GM10847 (cell line): ENCODE data around the gene HADH.

Experiments used
- POLR2A ChIP-seq: IDR thresholded peaks from 2 replicates; pipeline ENCODE4 v1.6.1; 2011; ENCODE audit not compliant: insufficient read length; ENCODE audit errors: extremely low read depth

Gene HADH

DNA sequence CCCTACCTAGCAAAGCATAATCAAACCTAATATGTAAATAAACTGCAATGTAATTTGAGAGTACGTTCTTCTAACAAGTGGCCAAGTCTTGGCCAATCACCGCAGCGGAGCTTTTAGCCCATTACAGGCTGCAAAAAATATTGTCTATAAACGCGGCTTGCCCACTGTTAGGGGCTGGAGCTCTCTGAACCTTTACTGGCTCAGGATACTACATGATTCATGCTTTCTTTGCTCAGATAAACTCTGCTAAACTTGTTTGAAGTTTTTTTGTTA lies 990 bp upstream of the HADH start:
- TF ChIP-seq POLR2A, result no peak

DNA sequence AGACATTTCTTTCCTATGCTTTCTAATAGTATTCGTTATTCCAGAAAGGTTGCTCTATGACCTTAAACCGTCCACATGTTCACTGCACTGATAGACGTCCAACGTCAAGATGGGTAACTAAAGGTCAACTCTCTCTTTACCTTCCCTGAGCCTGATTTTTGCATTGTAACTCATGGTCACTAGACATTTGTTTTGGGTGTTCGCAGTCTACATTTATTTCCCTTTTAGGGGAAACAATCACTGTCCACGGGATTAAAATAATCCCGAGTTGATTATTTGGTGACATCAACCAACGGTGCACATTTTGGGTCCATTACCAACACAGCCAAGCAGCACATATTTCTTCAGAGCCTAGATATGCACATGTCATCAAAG lies 540 bp upstream of the HADH start:
- TF ChIP-seq POLR2A, result no peak

GRCh38 chr4:107991945-107992630 lies 2.4 kb downstream of the HADH start:
- TF ChIP-seq POLR2A, result no peak

GRCh38 chr4:107993969-107994368 lies 4.3 kb downstream of the HADH start:
- no peak for TF ChIP-seq POLR2A

GRCh38 chr4:107994894-107995293 lies 5.2 kb downstream of the HADH start:
- TF ChIP-seq POLR2A, result no peak

DNA sequence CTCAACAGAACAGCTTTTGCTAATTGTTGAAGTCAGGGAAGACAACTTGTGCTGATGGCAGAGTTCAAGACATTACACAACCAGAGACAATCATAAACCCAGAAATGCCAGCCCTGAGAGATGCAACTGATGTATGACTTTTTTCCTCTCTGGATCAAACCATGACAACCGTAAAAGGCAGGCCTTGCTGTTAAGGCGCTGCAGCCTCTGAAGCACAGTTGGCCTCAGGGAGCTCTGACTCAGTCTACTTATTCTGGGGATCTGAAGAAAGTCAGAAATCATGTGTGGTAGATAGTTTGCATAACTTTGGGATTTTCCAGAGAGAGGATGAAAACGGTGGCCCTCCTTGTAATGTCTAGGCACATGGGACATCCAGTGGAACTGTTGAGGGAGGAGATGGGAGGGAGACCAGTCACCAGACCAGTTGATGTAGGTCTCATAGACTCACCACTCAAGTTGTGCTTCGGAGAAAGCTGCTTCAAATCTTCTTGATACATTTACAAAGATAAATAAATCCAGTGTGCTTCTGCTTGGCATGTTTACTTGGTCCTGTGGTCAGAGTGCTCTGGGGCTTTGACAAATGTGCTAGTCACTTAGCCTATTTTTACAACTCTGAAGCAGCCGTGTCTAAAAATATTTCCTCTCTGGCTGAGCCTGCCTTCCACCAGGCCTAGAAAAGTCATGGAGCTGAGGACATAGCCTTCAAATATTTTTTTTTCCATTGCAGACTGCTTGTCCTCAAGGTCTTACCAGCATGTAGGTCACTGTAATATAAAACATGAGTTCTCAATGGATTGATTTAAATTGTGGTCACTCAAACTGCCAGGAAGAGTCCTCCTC lies 7.5 kb downstream of the HADH start:
- no peak for TF ChIP-seq POLR2A

DNA sequence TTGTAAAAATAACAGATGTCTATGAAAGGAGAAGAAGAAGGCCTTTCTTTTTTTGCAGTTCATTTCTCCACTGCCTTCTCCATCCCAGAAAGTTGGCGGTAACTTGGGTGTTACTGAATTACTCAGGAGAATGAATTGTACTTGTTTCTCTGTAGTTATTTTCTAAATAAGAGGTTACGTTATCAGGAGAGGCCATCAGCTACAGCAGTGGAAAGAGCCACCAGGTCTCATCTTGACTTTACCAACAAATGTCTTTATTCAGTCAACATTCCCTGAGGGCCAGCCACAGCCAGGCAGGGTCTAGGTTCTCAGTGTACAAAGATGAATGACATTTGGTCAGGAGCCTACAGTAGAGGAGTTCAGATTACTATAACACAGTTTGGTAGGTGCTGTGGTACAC lies 8.1 kb downstream of the HADH start:
- TF ChIP-seq POLR2A, result no peak

DNA sequence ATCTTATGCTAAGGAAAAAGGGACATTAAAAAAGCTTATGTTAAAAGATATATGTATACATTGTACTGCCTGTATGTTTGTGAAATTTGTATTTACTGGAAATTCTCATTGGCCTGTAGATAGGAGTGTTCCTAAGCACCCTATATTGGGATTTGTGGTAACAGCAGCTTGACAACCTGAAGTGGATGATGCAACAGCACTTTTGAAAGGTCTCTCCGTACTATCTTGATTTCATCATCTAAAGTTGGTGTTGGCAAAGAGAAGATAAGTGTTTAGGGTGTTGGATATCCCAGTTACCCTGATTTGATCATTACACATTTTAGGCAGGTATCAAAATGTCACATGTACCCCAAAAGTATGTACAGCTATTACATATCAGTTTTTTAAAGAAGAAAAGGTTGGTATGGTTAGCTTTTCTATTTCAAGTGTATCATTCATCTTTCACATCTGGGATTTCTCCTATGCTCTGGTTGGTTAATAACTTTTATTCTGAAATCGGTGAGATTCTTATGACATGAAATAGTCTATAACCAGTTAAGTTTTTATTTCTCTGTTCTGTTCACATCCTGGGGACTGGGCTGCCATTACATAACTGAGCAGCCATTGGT lies 10.3 kb downstream of the HADH start:
- no peak for TF ChIP-seq POLR2A

GRCh38 chr4:108001540-108002135 lies 11.9 kb downstream of the HADH start:
- TF ChIP-seq POLR2A, result no peak

- no peak for TF ChIP-seq POLR2A
Measured at GRCh38 chr4:108003982-108004515, 14.4 kb downstream of the HADH start.

DNA sequence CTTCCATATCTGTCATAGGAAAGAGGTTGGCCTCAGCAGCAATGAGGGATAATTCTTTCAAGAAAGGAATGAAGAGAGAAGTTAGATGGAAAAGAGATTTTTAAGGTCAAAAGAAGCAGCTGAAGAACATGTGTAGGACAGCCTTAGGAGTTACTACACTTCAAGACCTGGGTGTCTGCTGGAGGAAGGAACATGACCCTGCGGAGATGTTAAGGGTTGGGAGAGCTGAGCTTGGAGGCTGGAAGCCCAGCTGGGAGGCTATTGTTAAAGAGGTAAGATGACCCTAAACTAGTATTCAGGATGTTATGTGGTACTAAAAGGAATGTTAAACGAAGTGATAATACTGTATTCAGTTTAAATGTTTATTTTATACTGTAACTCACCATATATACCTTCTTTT lies 15.0 kb downstream of the HADH start:
- TF ChIP-seq POLR2A, result no peak

GRCh38 chr4:108005807-108006206 lies 16.1 kb downstream of the HADH start:
- TF ChIP-seq POLR2A, result no peak

- TF ChIP-seq POLR2A, result no peak
Measured at GRCh38 chr4:108006361-108006760, 16.7 kb downstream of the HADH start.

- TF ChIP-seq POLR2A, result no peak
Measured at GRCh38 chr4:108007984-108008383, 18.3 kb downstream of the HADH start.

DNA sequence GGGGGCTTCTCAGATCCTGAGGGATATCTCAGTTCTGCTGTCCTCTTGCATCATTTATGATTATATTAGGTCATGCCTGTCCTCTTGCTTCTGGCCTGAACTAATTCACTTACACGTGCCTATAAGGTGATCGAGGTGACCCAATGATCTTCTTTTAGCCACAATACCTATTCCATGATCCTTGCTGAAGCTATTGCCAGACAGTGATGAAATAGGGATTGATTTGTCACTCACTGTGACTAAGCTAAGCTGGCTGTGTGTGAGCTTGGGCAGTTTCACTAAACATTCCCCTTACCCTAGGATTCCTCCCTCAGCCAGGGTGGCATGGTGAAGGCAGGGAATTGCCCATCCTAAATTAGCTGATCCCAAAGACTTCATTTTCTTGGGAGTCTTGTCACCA lies 19.0 kb downstream of the HADH start:
- no peak for TF ChIP-seq POLR2A

- no peak for TF ChIP-seq POLR2A
Measured at GRCh38 chr4:108010167-108010566, 20.5 kb downstream of the HADH start.
